Fibroblast of lung (primary cell): ENCODE measurements around the gene DLL3. TPM values are rescaled to one million over a fixed set of nuclear protein-coding genes. Genes with fewer than 3 reads are reported as not detected.
A peak's percentile ranks its signal among the peaks of the same experiment; 100 is the strongest.

Experiments
- DNase-seq, 2 donors: peaks; one replicate each; pipeline versions ENCODE4 v3.0.0 to v3.0.0-alpha.2; 2010; ENCODE audit warnings: low read depth in 2 of 2
- H2AFZ ChIP-seq: 2 replicates; pipeline ENCODE4 v1.5.1; 2012; ENCODE audit warnings: low read length, control low read depth, inconsistent platforms
- H3K27ac ChIP-seq: 2 replicates; pipeline ENCODE4 v1.5.1; 2011; ENCODE audit warnings: low read length, control low read depth; ENCODE audit not compliant: insufficient read depth
- H3K27me3 ChIP-seq: 2 replicates; pipeline ENCODE4 v1.5.1; 2011; ENCODE audit warnings: mild to moderate bottlenecking, low read length; ENCODE audit not compliant: control insufficient read depth, insufficient read depth
- H3K36me3 ChIP-seq: 2 replicates; pipeline ENCODE4 v1.5.1; 2011; ENCODE audit warnings: low read length; ENCODE audit not compliant: control insufficient read depth, insufficient read depth
- H3K4me1 ChIP-seq: 2 replicates; pipeline ENCODE4 v1.5.1; 2011; ENCODE audit warnings: low read length; ENCODE audit not compliant: control insufficient read depth, insufficient read depth; ENCODE audit errors: extremely low read depth
- H3K4me2 ChIP-seq: 2 replicates; pipeline ENCODE4 v1.5.1; 2011; ENCODE audit warnings: low read length, control low read depth; ENCODE audit not compliant: insufficient read depth; ENCODE audit errors: extremely low read depth
- H3K4me3 ChIP-seq, 4 experiments: fragments of 200-600 bp in 1 of 4; sonication (generic) in 1 of 4; replicated peaks in 1 of 4; 2 replicates each; pipeline ENCODE4 v1.5.1; 2011 to 2016; ENCODE audit warnings: low read length in 4 of 4, low read depth in 3 of 4, mild to moderate bottlenecking in 3 of 4, control low read depth in 2 of 4, inconsistent platforms in 1 of 4, mixed read lengths in 1 of 4; ENCODE audit not compliant: insufficient read depth in 1 of 4; ENCODE audit errors: control extremely low read depth in 1 of 4
- H3K79me2 ChIP-seq: 2 replicates; pipeline ENCODE4 v1.5.1; 2012; ENCODE audit warnings: mild to moderate bottlenecking, low read length, inconsistent platforms; ENCODE audit not compliant: control insufficient read depth, insufficient read depth
- H3K9ac ChIP-seq: 2 replicates; pipeline ENCODE4 v1.5.1; 2011; ENCODE audit warnings: mild to moderate bottlenecking, low read length, control low read depth; ENCODE audit not compliant: insufficient read depth
- H3K9me3 ChIP-seq: 2 replicates; pipeline ENCODE4 v1.5.1; 2012; ENCODE audit warnings: low read depth, low read length; ENCODE audit not compliant: control insufficient read depth, insufficient read depth
- H4K20me1 ChIP-seq: 2 replicates; pipeline ENCODE4 v1.5.1; 2011; ENCODE audit warnings: low read length; ENCODE audit not compliant: control insufficient read depth, insufficient read depth; ENCODE audit errors: extremely low read depth
- CTCF ChIP-seq, 2 donors: IDR thresholded peaks in 1 of 2; conservative IDR thresholded peaks in 1 of 2; 1 replicate in 1 of 2; 2 replicates in 1 of 2; pipeline ENCODE4 v1.5.1; 2011 to 2012; ENCODE audit warnings: low read length in 2 of 2, control low read depth in 1 of 2, inconsistent platforms in 1 of 2, low read depth in 1 of 2, mild to moderate bottlenecking in 1 of 2
- EZH2 ChIP-seq: IDR thresholded peaks from 2 replicates; pipeline ENCODE4 v1.5.1; 2012; ENCODE audit warnings: low read length, control low read depth, mild to moderate bottlenecking; ENCODE audit errors: missing control alignments
- polyA plus RNA-seq, 2 donors: library from polyadenylated mRNA; depleted of rRNA in 1 of 2; stranded (reverse) in 1 of 2; unstranded in 1 of 2; fragments of >200 nt; gene quantifications; 2 replicates each; pipeline ENCODE4 v1.2.1, GENCODE V29; 2011 to 2012; ENCODE audit warnings: missing spikeins in 1 of 2
- total RNA-seq: library from RNA; depleted of rRNA; stranded (reverse); fragments of >200 nt; gene quantifications from 2 replicates; pipeline ENCODE4 v1.2.1, GENCODE V29; 2014

DLL3 gene
- total and polyA plus RNA-seq, 2 donors (not counting 1 experiment from before 2014, with no cell fraction given), result under 0.01 to 0.11 TPM

- H3K27me3 ChIP-seq, result peaks cover 24% of the 10 kb centered on the region
- H3K9ac ChIP-seq, result no peak overlapping the region
- TF ChIP-seq EZH2 (no peak), CTCF (conservative IDR thresholded peaks at IDR 0.05 in 1 of 2, IDR thresholded peaks at IDR 0.05 in 1 of 2; ENCODE audit: low read depth in 1 of 2, low read length in 2 of 2) (no peak)
- no peak overlapping the region for H3K4me3 ChIP-seq
- DNase-seq, result no peak
- no peaks in the 10 kb centered on the region for H3K9me3 ChIP-seq
- no peaks in the 10 kb centered on the region for H3K4me1 ChIP-seq
- H3K79me2 ChIP-seq, result no peaks in the 10 kb centered on the region
- H4K20me1 ChIP-seq, result no peaks in the 10 kb centered on the region
- H2AFZ ChIP-seq, result no peak overlapping the region
- H3K4me2 ChIP-seq, result no peak overlapping the region
- H3K36me3 ChIP-seq, result no peaks in the 10 kb centered on the region
- no peak overlapping the region for H3K27ac ChIP-seq
Measured at GRCh38 chr19:39496063-39496462, 2.7 kb upstream of the DLL3 start.

- no peaks in the 10 kb centered on the region for H3K9me3 ChIP-seq
- H3K36me3 ChIP-seq, result no peaks in the 10 kb centered on the region
- no peak overlapping the region for H3K9ac ChIP-seq
- no peaks in the 10 kb centered on the region for H3K4me1 ChIP-seq
- H3K4me3 ChIP-seq, result peak overlapping the region in 1 of 4 experiments; percentile 30
- H3K4me2 ChIP-seq, result no peak overlapping the region
- H3K79me2 ChIP-seq, result no peaks in the 10 kb centered on the region
- H3K27me3 ChIP-seq, result peaks cover 24% of the 10 kb centered on the region
- no peak overlapping the region for H2AFZ ChIP-seq
- DNase-seq, result no peak
- H3K27ac ChIP-seq, result no peak overlapping the region
- no peaks in the 10 kb centered on the region for H4K20me1 ChIP-seq
- TF ChIP-seq CTCF (conservative IDR thresholded peaks at IDR 0.05 in 1 of 2, IDR thresholded peaks at IDR 0.05 in 1 of 2; ENCODE audit: low read depth in 1 of 2, low read length in 2 of 2) (no peak), EZH2 (no peak)
Measured at GRCh38 chr19:39497701-39497995, 1.1 kb upstream of the DLL3 start.

DNA sequence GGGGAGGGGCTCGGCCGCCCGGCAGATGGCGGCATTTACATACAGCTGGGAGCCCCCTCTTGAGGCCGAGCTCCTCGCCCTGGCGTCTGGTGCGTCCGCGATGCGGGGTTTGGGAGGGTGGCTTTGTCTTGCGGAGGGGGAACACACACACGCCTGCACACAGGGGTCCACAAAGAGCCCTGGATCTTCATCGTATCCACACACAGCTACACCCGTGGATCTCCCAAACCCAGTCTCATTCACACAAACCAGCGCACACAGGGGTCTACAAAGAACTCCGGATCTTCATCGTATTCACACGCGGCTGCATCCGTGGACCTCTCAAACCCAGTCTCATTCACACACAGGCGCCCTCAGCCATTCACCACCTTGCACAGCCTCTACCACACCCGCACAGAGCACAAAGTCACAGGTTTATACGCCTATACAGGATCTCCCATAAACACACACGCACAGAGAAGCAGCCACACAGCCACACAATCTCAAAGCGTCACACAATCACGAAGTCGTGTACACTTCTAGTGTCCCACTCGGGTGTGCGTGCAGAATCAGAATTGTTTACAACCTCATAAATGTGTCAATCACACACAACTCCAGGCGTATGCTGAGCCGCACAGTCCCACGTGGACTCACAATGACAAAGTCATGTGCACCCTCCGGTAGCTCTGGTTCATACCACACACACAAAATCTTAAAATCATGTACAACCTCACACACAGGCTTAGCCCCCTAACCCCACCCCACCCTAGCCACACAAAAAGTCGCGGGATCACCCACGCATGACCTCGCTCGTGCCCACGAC, 550 bp upstream of the DLL3 start:
- H3K27ac ChIP-seq, result no peak overlapping the region
- DNase-seq, result peak; percentile 24 to 43
- TF ChIP-seq CTCF (conservative IDR thresholded peaks at IDR 0.05 in 1 of 2, IDR thresholded peaks at IDR 0.05 in 1 of 2; ENCODE audit: low read depth in 1 of 2, low read length in 2 of 2) (peak; percentile 25 to 42), EZH2 (peak; percentile 93)
- H3K4me3 ChIP-seq, result peak overlapping the region in 2 of 4 experiments; percentile 30 to 46
- no peaks in the 10 kb centered on the region for H3K36me3 ChIP-seq
- H3K79me2 ChIP-seq, result no peaks in the 10 kb centered on the region
- no peaks in the 10 kb centered on the region for H4K20me1 ChIP-seq
- peaks cover 24% of the 10 kb centered on the region for H3K27me3 ChIP-seq
- peak overlapping the region; percentile 29 for H2AFZ ChIP-seq
- H3K4me2 ChIP-seq, result peak overlapping the region; percentile 79
- no peak overlapping the region for H3K9ac ChIP-seq
- H3K9me3 ChIP-seq, result no peaks in the 10 kb centered on the region
- no peaks in the 10 kb centered on the region for H3K4me1 ChIP-seq
